HepG2 (cell line): ENCODE results near the gene VAC14. TPM values are rescaled to one million over a fixed set of nuclear protein-coding genes. Genes with fewer than 3 reads are reported as not detected.

Source experiments
- ATF1 ChIP-seq: IDR thresholded peaks from 2 replicates; pipeline ENCODE4 v1.6.1; 2016; ENCODE audit warnings: mild to moderate bottlenecking, control low read depth
- ATRX ChIP-seq: sonication (generic); formaldehyde crosslinking; IDR thresholded peaks from 2 replicates; pipeline ENCODE4 v1.4.0; 2020; ENCODE audit warnings: missing genetic modification reagents, borderline replicate concordance
- CHD4 ChIP-seq: fragments of 200-600 bp; sonication (generic); IDR thresholded peaks from 2 replicates; pipeline ENCODE4 v1.7.0; 2017; ENCODE audit warnings: mild to moderate bottlenecking, low read length, borderline replicate concordance
- HOXA9 ChIP-seq: sonication (generic); formaldehyde crosslinking; IDR thresholded peaks from 2 replicates; pipeline ENCODE4 v1.8.1; 2022; ENCODE audit warnings: missing genetic modification reagents, mild to moderate bottlenecking, moderate library complexity, borderline replicate concordance
- KIAA2018 ChIP-seq: sonication (generic); formaldehyde crosslinking; IDR thresholded peaks from 2 replicates; pipeline ENCODE4 v1.5.0; 2020; ENCODE audit warnings: mild to moderate bottlenecking, missing genetic modification reagents, borderline replicate concordance
- MAF1 ChIP-seq: sonication (generic); formaldehyde crosslinking; IDR thresholded peaks from 2 replicates; pipeline ENCODE4 v1.5.0; 2020; ENCODE audit warnings: missing genetic modification reagents, borderline replicate concordance
- MBD4 ChIP-seq: IDR thresholded peaks from 2 replicates; pipeline ENCODE4 v1.6.1; 2012; ENCODE audit warnings: low read length, inconsistent platforms, borderline replicate concordance
- NFE2L2 ChIP-seq: fragments of 150-350 bp; IDR thresholded peaks from 2 replicates; pipeline ENCODE4 v1.6.1; 2014; ENCODE audit warnings: low read length
- NR2F2 ChIP-seq: IDR thresholded peaks from 2 replicates; pipeline ENCODE4 v1.6.1; 2012; ENCODE audit warnings: low read depth, inconsistent platforms, borderline replicate concordance
- RARA ChIP-seq: IDR thresholded peaks from 2 replicates; pipeline ENCODE4 v1.6.1; 2016; ENCODE audit warnings: missing genetic modification reagents, missing compliant biosample characterization
- RORA ChIP-seq: sonication (generic); formaldehyde crosslinking; IDR thresholded peaks from 2 replicates; pipeline ENCODE4 v1.5.0; 2020; ENCODE audit warnings: mild to moderate bottlenecking, missing genetic modification reagents, moderate library complexity
- SAFB2 ChIP-seq: sonication (generic); formaldehyde crosslinking; IDR thresholded peaks from 2 replicates; pipeline ENCODE4 v1.5.1; 2020; ENCODE audit warnings: missing genetic modification reagents, low read depth, mild to moderate bottlenecking, borderline replicate concordance
- WIZ ChIP-seq: sonication (generic); formaldehyde crosslinking; IDR thresholded peaks from 2 replicates; pipeline ENCODE4 v1.5.1; 2020; ENCODE audit warnings: mild to moderate bottlenecking, missing genetic modification reagents
- ZBTB38 ChIP-seq: sonication (generic); formaldehyde crosslinking; IDR thresholded peaks from 2 replicates; pipeline ENCODE4 v1.5.1; 2020; ENCODE audit warnings: mild to moderate bottlenecking, missing genetic modification reagents
- ZFP62 ChIP-seq: sonication (generic); formaldehyde crosslinking; IDR thresholded peaks from 2 replicates; pipeline ENCODE4 v1.4.0; 2020; ENCODE audit warnings: missing genetic modification reagents
- ZKSCAN1 ChIP-seq: fragments of 150-350 bp; IDR thresholded peaks from 2 replicates; pipeline ENCODE4 v1.6.1; 2014; ENCODE audit warnings: low read length
- ZNF292 ChIP-seq: sonication (generic); formaldehyde crosslinking; IDR thresholded peaks from 2 replicates; pipeline ENCODE4 v1.8.1; 2022; ENCODE audit warnings: mild to moderate bottlenecking, low read depth, missing genetic modification reagents, borderline replicate concordance
- ZNF333 ChIP-seq: sonication (generic); formaldehyde crosslinking; IDR thresholded peaks from 2 replicates; pipeline ENCODE4 v1.4.0; 2020; ENCODE audit warnings: mild to moderate bottlenecking, missing genetic modification reagents, borderline replicate concordance
- ZNF597 ChIP-seq: sonication (generic); formaldehyde crosslinking; IDR thresholded peaks from 2 replicates; pipeline ENCODE4 v1.5.0; 2020; ENCODE audit warnings: missing genetic modification reagents
- polyA plus RNA-seq, 8 experiments: library from polyadenylated mRNA; depleted of rRNA in 3 of 8; stranded (reverse) in 7 of 8; unstranded in 1 of 8; fragments of >200 nt; fragmentation: Illumina TruSeq in 4 of 8; extraction: Trizol in 4 of 8; gene quantifications; 2 replicates each; pipeline versions ENCODE4 v1.2.1 to v1.2.3, GENCODE V29; 2011 to 2016; ENCODE audit warnings: low read depth in 4 of 8, missing spikeins in 1 of 8, mixed read lengths in 1 of 8; ENCODE audit not compliant: insufficient read depth in 1 of 8
- total RNA-seq, 5 experiments: library from RNA; depleted of rRNA; stranded (reverse); fragments of >200 nt; fragmentation: Illumina TruSeq; extraction: Trizol; gene quantifications; 2 replicates each; pipeline ENCODE4 v1.2.3, GENCODE V29; 2016; ENCODE audit warnings: low read depth in 1 of 5

The VAC14 gene
- total and polyA plus RNA-seq, 2 of the 13 experiments (the other 11 are each of a cell fraction or from before 2014, with no cell fraction given): 23.5 to 24.6 TPM

- TF ChIP-seq MAF1 (CRISPR knock-in tag) (no peak), HOXA9 (CRISPR knock-in tag) (0 out of 2 replicates have a peak, but pooled peaks have one; percentile 37), WIZ (no peak), CHD4 (no peak), ZNF333 (CRISPR knock-in tag) (0 out of 2 replicates have a peak, but pooled peaks have one; percentile 55), RARA (CRISPR knock-in tag) (no peak; the same call in 1 of the 2 replicates), ATRX (CRISPR knock-in tag) (no peak), ZKSCAN1 (no peak), RORA (CRISPR knock-in tag) (no peak), MBD4 (no peak), SAFB2 (no peak), ATF1 (CRISPR knock-in tag) (no peak), ZNF292 (peak; percentile 50; the same call in 1 of the 2 replicates), NR2F2 (peak; percentile 19; the same call in 1 of the 2 replicates), NFE2L2 (no peak), KIAA2018 (CRISPR knock-in tag) (no peak), ZBTB38 (CRISPR knock-in tag) (peak; percentile 93), ZNF597 (CRISPR knock-in tag) (no peak), ZFP62 (CRISPR knock-in tag) (no peak)
Observed at GRCh38 chr16:70738083-70738977, 62.6 kb downstream of the VAC14 start (continued).
